SK-N-MC (cell line): ENCODE results near the gene MRPS24.
"Not testable (repeated sequence)": the region's sequence is repeated elsewhere in the genome, so short reads cannot be mapped to it uniquely, and the experiment has no call there.

ENCODE experiments used
- EZH2 ChIP-seq: fragments of 200-600 bp; sonication (generic); IDR thresholded peaks from one replicate; pipeline ENCODE4 v1.6.1; 2017; ENCODE audit warnings: antibody characterized with exemption
- POLR2AphosphoS5 ChIP-seq: IDR thresholded peaks from 2 replicates; pipeline ENCODE4 v1.6.1; 2012; ENCODE audit warnings: mild to moderate bottlenecking, low read depth, low read length, borderline replicate concordance

DNA sequence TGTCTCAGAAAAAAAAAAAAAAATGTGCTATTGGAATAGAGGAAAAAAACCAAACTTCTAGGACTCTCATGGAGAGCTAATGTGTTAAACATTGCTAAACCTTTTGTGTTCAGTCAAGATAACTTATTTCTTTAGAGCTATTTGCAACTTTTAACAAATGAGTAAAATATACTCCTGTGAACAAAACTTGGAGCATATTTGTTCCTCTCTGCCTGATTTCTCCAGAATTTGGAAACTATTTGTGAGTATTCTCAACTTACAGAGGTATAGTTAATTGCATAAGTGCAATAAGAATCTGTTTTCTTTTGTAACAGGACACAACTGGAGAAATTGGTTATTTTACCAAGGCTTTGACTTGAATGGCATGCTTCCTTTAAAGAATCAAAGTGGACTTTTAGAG is 38.4 kb downstream of the MRPS24 start:
- not testable (repeated sequence) for TF ChIP-seq EZH2, POLR2AphosphoS5
